Left renal pelvis (tissue), 4 donors: ENCODE measurements around the gene ZNF536. TPM values are rescaled to one million over a fixed set of nuclear protein-coding genes. Genes with fewer than 3 reads are reported as not detected.

Source experiments
- DNase-seq, 4 donors: peaks; one replicate each; pipeline ENCODE4 v3.0.0-alpha.2; 2013; ENCODE audit warnings: low read depth in 4 of 4, low spot score in 3 of 4
- polyA plus RNA-seq, 4 donors: library from polyadenylated mRNA; unstranded; fragments of 120-200 nt; gene quantifications; one replicate each; pipeline ENCODE4 v1.2.1, GENCODE V29; 2013; ENCODE audit not compliant: insufficient read length in 4 of 4

Gene ZNF536
- polyA plus RNA-seq, result 1 to 10 TPM in 3 of 4 donors, under 1 TPM in 1; 0.41 to 4.6 (median 3.1) TPM

- DNase-seq, result no peak
Observed at GRCh38 chr19:30371960-30372824, at the start of gene ZNF536. Gene ZNF536 (plus strand): TSS chr19:30372384. CDS start chr19:30443563, 71,179 bp downstream.

- no peak for DNase-seq
Observed at GRCh38 chr19:30322641-30323320, 49.4 kb upstream of the ZNF536 start.

GRCh38 chr19:30323904-30324303 is 48.3 kb upstream of the ZNF536 start:
- DNase-seq, result no peak

- DNase-seq, result no peak
Observed at GRCh38 chr19:30324982-30325381, 47.2 kb upstream of the ZNF536 start.

GRCh38 chr19:30325676-30326392 is 46.4 kb upstream of the ZNF536 start:
- peak in 1 of 4 donors; percentile 30 for DNase-seq

GRCh38 chr19:30326393-30326710 is 45.8 kb upstream of the ZNF536 start:
- DNase-seq, result no peak

- DNase-seq, result no peak
Observed at GRCh38 chr19:30327331-30327730, 44.9 kb upstream of the ZNF536 start.

- no peak for DNase-seq
Observed at GRCh38 chr19:30328096-30328495, 44.1 kb upstream of the ZNF536 start.

- no peak for DNase-seq
Observed at GRCh38 chr19:30330266-30330665, 41.9 kb upstream of the ZNF536 start.

GRCh38 chr19:30332445-30333234 is 39.5 kb upstream of the ZNF536 start:
- no peak for DNase-seq

- DNase-seq, result no peak
Observed at GRCh38 chr19:30333291-30334065, 38.7 kb upstream of the ZNF536 start.

GRCh38 chr19:30334841-30335240 is 37.3 kb upstream of the ZNF536 start:
- no peak for DNase-seq

- no peak for DNase-seq
Observed at GRCh38 chr19:30335306-30335886, 36.8 kb upstream of the ZNF536 start.

GRCh38 chr19:30336290-30336689 is 35.9 kb upstream of the ZNF536 start:
- no peak for DNase-seq

- DNase-seq, result no peak
Observed at GRCh38 chr19:30338041-30338456, 34.1 kb upstream of the ZNF536 start.

- no peak for DNase-seq
Observed at GRCh38 chr19:30338878-30339623, 33.1 kb upstream of the ZNF536 start.

- DNase-seq, result no peak
Observed at GRCh38 chr19:30339624-30340525, 32.3 kb upstream of the ZNF536 start.
